Hepatocyte (in vitro differentiated cells): ENCODE results near the gene ARFGEF3. TPM values are rescaled to one million over a fixed set of nuclear protein-coding genes. Genes with fewer than 3 reads are reported as not detected.
A peak's percentile ranks its signal among the peaks of the same experiment; 100 is the strongest.

Source experiments
- DNase-seq: peaks from one replicate; pipeline ENCODE4 v3.0.0-alpha.2; 2016; ENCODE audit warnings: low spot score
- H2AFZ ChIP-seq: fragments of 200-600 bp; sonication (generic); 2 replicates; pipeline ENCODE4 v1.6.0; 2016; ENCODE audit warnings: antibody characterized with exemption, mild to moderate bottlenecking
- H3K27ac ChIP-seq: fragments of 200-600 bp; sonication (generic); 2 replicates; pipeline ENCODE4 v1.5.1; 2016; ENCODE audit warnings: mild to moderate bottlenecking
- H3K27me3 ChIP-seq: fragments of 200-600 bp; sonication (generic); 2 replicates; pipeline ENCODE4 v1.6.1; 2016
- H3K36me3 ChIP-seq: fragments of 200-600 bp; sonication (generic); replicated peaks from 2 replicates; pipeline ENCODE4 v1.5.1; 2016; ENCODE audit warnings: low read depth; ENCODE audit not compliant: insufficient read depth
- H3K4me1 ChIP-seq: fragments of 200-600 bp; sonication (generic); 2 replicates; pipeline ENCODE4 v1.5.1; 2016; ENCODE audit warnings: mild to moderate bottlenecking, moderate library complexity; ENCODE audit not compliant: insufficient read depth
- H3K4me2 ChIP-seq: fragments of 200-600 bp; sonication (generic); 2 replicates; pipeline ENCODE4 v1.6.0; 2016
- H3K4me3 ChIP-seq: fragments of 200-600 bp; sonication (generic); 2 replicates; pipeline ENCODE4 v1.5.1; 2016; ENCODE audit warnings: mild to moderate bottlenecking
- H3K79me2 ChIP-seq: fragments of 200-600 bp; sonication (generic); 2 replicates; pipeline ENCODE4 v1.6.0; 2017; ENCODE audit warnings: mild to moderate bottlenecking
- H3K9me2 ChIP-seq: fragments of 200-600 bp; sonication (generic); replicated peaks from 2 replicates; pipeline ENCODE4 v1.6.0; 2017; ENCODE audit warnings: mild to moderate bottlenecking; ENCODE audit not compliant: insufficient read depth
- H3K9me3 ChIP-seq: fragments of 200-600 bp; sonication (generic); 2 replicates; pipeline ENCODE4 v1.5.1; 2016; ENCODE audit warnings: low read depth, mild to moderate bottlenecking
- H4K20me1 ChIP-seq: fragments of 200-600 bp; sonication (generic); 2 replicates; pipeline ENCODE4 v1.6.0; 2016; ENCODE audit warnings: mild to moderate bottlenecking; ENCODE audit not compliant: insufficient read depth, poor library complexity, severe bottlenecking
- CTCF ChIP-seq: fragments of 200-600 bp; sonication (generic); IDR thresholded peaks from 2 replicates; pipeline ENCODE4 v1.5.1; 2016; ENCODE audit warnings: antibody characterized with exemption, mild to moderate bottlenecking; ENCODE audit not compliant: poor library complexity
- EZH2 ChIP-seq: fragments of 200-600 bp; sonication (generic); IDR thresholded peaks from 2 replicates; pipeline ENCODE4 v1.6.1; 2016; ENCODE audit warnings: antibody characterized with exemption, mild to moderate bottlenecking, borderline replicate concordance
- EZH2phosphoT487 ChIP-seq: fragments of 200-600 bp; sonication (generic); IDR thresholded peaks from one replicate; pipeline ENCODE4 v1.6.1; 2018; ENCODE audit warnings: antibody characterized with exemption, mild to moderate bottlenecking, low read depth, moderate library complexity; ENCODE audit not compliant: unreplicated experiment, severe bottlenecking
- WGBS: methylation state at CpG from one replicate; pipeline ENCODE4 v1.1.6; 2016; ENCODE audit warnings: low lambda C conversion rate; ENCODE audit errors: missing lambda C conversion rate; 5-methylcytosine and 5-hydroxymethylcytosine counted together
- polyA plus RNA-seq: library from polyadenylated mRNA; unstranded; fragments of >200 nt; fragmentation: Nextera tagmentation; extraction: Ambion mirVana; gene quantifications from 2 replicates; pipeline ENCODE4 v1.2.1, GENCODE V29; 2016
- total RNA-seq: library from RNA; depleted of rRNA; stranded (reverse); fragments of >200 nt; gene quantifications from 2 replicates; pipeline ENCODE4 v1.2.3, GENCODE V29; 2014

ARFGEF3 gene, protein sequence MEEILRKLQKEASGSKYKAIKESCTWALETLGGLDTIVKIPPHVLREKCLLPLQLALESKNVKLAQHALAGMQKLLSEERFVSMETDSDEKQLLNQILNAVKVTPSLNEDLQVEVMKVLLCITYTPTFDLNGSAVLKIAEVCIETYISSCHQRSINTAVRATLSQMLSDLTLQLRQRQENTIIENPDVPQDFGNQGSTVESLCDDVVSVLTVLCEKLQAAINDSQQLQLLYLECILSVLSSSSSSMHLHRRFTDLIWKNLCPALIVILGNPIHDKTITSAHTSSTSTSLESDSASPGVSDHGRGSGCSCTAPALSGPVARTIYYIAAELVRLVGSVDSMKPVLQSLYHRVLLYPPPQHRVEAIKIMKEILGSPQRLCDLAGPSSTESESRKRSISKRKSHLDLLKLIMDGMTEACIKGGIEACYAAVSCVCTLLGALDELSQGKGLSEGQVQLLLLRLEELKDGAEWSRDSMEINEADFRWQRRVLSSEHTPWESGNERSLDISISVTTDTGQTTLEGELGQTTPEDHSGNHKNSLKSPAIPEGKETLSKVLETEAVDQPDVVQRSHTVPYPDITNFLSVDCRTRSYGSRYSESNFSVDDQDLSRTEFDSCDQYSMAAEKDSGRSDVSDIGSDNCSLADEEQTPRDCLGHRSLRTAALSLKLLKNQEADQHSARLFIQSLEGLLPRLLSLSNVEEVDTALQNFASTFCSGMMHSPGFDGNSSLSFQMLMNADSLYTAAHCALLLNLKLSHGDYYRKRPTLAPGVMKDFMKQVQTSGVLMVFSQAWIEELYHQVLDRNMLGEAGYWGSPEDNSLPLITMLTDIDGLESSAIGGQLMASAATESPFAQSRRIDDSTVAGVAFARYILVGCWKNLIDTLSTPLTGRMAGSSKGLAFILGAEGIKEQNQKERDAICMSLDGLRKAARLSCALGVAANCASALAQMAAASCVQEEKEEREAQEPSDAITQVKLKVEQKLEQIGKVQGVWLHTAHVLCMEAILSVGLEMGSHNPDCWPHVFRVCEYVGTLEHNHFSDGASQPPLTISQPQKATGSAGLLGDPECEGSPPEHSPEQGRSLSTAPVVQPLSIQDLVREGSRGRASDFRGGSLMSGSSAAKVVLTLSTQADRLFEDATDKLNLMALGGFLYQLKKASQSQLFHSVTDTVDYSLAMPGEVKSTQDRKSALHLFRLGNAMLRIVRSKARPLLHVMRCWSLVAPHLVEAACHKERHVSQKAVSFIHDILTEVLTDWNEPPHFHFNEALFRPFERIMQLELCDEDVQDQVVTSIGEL (N-terminal part only)
- total RNA-seq (3.9 and 4.1 TPM in 2 replicates), polyA plus RNA-seq (0.83 and 1.1 TPM in 2 replicates)

DNA sequence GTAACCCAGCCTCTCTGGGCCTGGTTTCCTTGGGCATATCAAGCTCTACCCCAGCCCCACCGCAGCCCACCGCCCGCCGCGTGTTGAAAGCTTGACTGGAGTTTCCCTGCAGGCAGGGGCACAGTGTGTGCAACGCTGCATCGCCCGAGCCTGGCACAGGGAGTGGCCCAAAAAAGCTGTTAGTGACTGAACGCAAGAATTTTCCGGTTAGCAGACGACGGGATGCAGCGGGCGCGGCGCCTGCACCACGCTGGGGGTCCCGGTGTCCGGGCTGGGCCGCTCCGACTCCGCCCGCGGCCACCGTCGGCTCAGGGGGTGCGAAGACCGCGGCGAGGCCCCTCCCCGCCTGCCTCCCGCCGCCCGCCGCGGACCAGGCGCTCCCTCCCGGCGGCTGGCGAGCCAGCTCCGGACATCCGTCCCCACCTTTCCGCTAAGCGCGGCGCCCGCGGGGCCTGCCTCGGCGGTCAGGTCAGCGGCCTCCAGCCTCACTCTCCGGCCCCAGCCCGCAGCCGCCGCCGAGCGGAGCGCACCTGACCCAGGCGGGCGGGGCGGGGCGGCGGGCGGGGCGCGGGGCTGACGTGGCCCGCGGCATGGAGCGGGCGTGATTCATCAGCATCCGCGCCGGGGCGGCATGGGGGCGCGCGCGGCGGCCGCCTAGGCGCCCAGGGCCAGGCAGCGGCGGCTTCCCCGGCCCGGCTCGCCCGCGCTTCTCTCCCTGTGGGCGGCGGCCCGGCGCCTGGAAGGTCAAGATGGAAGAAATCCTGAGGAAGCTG, at the start of gene ARFGEF3:
ARFGEF3 (plus strand) TSS at position 602 of the 773 bp plus-strand sequence; CDS start at position 750, 148 bp downstream.
- under 1% methylated on average over 32 of the region's 93 CpGs for WGBS
- Histone ChIP-seq H4K20me1 (no peaks in the 10 kb centered on the region), H2AFZ (peak within 1 kb of the TSS; percentile 75), H3K4me2 (peak within 1 kb of the TSS; percentile 97), H3K4me1 (no peaks in the 10 kb centered on the region), H3K4me3 (peak within 1 kb of the TSS; percentile 92), H3K27me3 (peaks cover 49% of the 10 kb centered on the region), H3K27ac (peak within 1 kb of the TSS; percentile 66), H3K36me3 (no peaks in the 10 kb centered on the region), H3K9me2 (no peaks in the 10 kb centered on the region), H3K79me2 (no peaks in the 10 kb centered on the region), H3K9me3 (no peaks in the 10 kb centered on the region)
- peak; percentile 86 for DNase-seq
- TF ChIP-seq EZH2phosphoT487 (no peak), CTCF (no peak), EZH2 (no peak)

DNA sequence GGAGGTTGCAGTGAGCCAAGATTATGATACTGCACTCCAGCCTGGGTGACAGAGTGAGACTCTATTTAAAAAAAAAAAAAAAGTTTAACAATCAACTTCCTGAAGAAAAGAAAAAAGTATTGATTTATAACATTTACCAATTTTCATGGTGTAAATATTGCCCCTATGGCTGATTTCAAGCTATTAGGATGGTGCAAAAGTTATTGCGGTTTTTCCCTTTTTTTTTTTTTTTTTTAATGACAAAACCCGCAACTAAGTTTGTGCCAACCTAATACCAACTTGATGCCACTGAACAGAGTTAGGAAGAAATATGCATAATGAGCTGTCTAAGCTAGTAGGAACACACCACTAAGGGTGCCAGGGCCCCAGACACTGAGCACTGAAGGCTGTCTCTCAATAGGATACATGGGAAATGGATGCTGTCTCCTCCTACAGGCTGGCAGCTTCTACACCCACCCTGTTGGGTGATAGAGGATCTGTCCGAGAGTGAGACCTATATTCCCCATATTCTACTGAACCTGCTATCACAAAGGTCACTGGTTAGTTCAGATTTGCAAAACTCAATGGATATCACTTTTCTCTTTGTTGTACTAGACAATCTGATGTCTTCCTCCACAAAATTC, 48.0 kb upstream of the ARFGEF3 start:
- no peaks in the 10 kb centered on the region for H3K79me2 ChIP-seq
- no peaks in the 10 kb centered on the region for H4K20me1 ChIP-seq
- no peaks in the 10 kb centered on the region for H3K9me2 ChIP-seq
- no peak overlapping the region for H3K27ac ChIP-seq
- H2AFZ ChIP-seq = no peak overlapping the region
- TF ChIP-seq EZH2 = no peak
- no peak overlapping the region for H3K4me2 ChIP-seq
- no peak overlapping the region for H3K4me3 ChIP-seq
- 84% methylated on average over 3 of the region's 3 CpGs for WGBS
- no peaks in the 10 kb centered on the region for H3K36me3 ChIP-seq
- H3K9me3 ChIP-seq = no peaks in the 10 kb centered on the region
- no peak for DNase-seq
- no peaks in the 10 kb centered on the region for H3K27me3 ChIP-seq
- H3K4me1 ChIP-seq = no peaks in the 10 kb centered on the region

DNA sequence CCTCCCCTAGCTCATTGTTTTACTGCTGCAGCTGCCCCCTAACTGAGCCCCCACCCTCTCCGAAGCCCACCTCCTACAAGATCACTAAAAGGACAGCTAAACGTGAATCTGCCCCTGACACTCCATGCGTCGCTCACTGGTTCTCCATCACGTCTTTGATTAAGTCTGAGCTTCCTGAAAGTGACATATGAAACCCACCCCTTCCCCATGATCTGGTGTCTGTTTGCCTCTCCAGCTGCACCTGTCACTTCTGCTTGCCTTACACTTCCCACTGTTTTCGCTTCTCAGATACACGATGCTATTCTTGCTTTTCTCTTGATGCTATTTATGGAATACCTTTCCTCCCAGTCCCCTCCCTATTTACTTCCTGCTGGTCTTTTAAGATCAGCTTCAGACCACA, 46.5 kb upstream of the ARFGEF3 start:
- H3K4me2 ChIP-seq = no peak overlapping the region
- H2AFZ ChIP-seq = no peak overlapping the region
- H3K27ac ChIP-seq = no peak overlapping the region
- no peak overlapping the region for H3K4me3 ChIP-seq
- no peaks in the 10 kb centered on the region for H3K9me2 ChIP-seq
- no peaks in the 10 kb centered on the region for H4K20me1 ChIP-seq
- WGBS = 79% methylated on average over 7 of the region's 7 CpGs
- no peak for TF ChIP-seq EZH2phosphoT487
- no peak for TF ChIP-seq EZH2
- no peak for TF ChIP-seq CTCF
- H3K4me1 ChIP-seq = no peaks in the 10 kb centered on the region
- no peak for DNase-seq
- no peaks in the 10 kb centered on the region for H3K9me3 ChIP-seq
- no peaks in the 10 kb centered on the region for H3K79me2 ChIP-seq
- no peaks in the 10 kb centered on the region for H3K36me3 ChIP-seq
- H3K27me3 ChIP-seq = no peaks in the 10 kb centered on the region
